Activated B cell treated with CpG ODN at 0.5 μM for 24 hours (primary cell): ENCODE measurements around the gene KIF19. TPM values are rescaled to one million over a fixed set of nuclear protein-coding genes. Genes with fewer than 3 reads are reported as not detected.
A peak's percentile ranks its signal among the peaks of the same experiment; 100 is the strongest.

ENCODE experiments used
- ATAC-seq: fragments of 200-7000 bp; cut with Tn5 transposase; one replicate; pipeline ENCODE4 v1.10.0; 2021; ENCODE audit warnings: low read depth, mild to moderate bottlenecking, moderate library complexity
- CTCF ChIA-PET: fragments of 350-600 bp; sonication (Branson Sonifier 250); formaldehyde crosslinking; loops from one replicate; lab custom pipeline; 2021; ENCODE audit warnings: antibody characterized with exemption; lab: Charles Lee
- POLR2A ChIA-PET: fragments of 350-600 bp; sonication (Branson Sonifier 250); formaldehyde crosslinking; loops from one replicate; lab custom pipeline; 2021; ENCODE audit warnings: antibody characterized with exemption; lab: Charles Lee
- DNase-seq: peaks from one replicate; pipeline ENCODE4 v3.0.0; 2022
- H3K27ac Mint-ChIP-seq: one replicate; pipeline ENCODE4 v1.8.0; 2020; ENCODE audit warnings: mixed read lengths
- H3K27me3 Mint-ChIP-seq: one replicate; pipeline ENCODE4 v1.8.0; 2021; ENCODE audit warnings: mixed read lengths
- H3K36me3 Mint-ChIP-seq: one replicate; pipeline ENCODE4 v1.8.0; 2021; ENCODE audit warnings: low read depth, mixed read lengths
- H3K4me1 Mint-ChIP-seq: one replicate; pipeline ENCODE4 v1.8.0; 2021; ENCODE audit warnings: mixed read lengths
- H3K4me3 Mint-ChIP-seq: one replicate; pipeline ENCODE4 v1.8.0; 2020; ENCODE audit warnings: mild to moderate bottlenecking, mixed read lengths
- H3K9me3 Mint-ChIP-seq: one replicate; pipeline ENCODE4 v1.8.0; 2020; ENCODE audit warnings: mixed read lengths
- CTCF ChIP-seq: fragments of 200-600 bp; IDR thresholded peaks from one replicate; pipeline ENCODE4 v1.8.0; 2022; ENCODE audit warnings: antibody characterized with exemption, mild to moderate bottlenecking
- intact Hi-C: fragments of 100-400 bp; cut with micrococcal nuclease; formaldehyde crosslinking; loops from one replicate; pipeline ENCODE4 v1.15.1; 2024
- total RNA-seq: library from RNA; stranded (reverse); gene quantifications from 2 replicates; pipeline ENCODE4 v1.2.3, GENCODE V29; 2022

The KIF19 gene
- total RNA-seq, 1 donor from 2014 or later: not detected

- Mint-ChIP-seq H3K27me3 (peaks cover 30% of the 10 kb centered on the region), H3K4me1 (peaks cover 2% of the 10 kb centered on the region), H3K4me3 (no peak within 1 kb of the TSS), H3K27ac (no peak within 1 kb of the TSS), H3K36me3 (no peaks in the 10 kb centered on the region), H3K9me3 (no peaks in the 10 kb centered on the region)
- intact Hi-C loops: loop anchor here (2.0 kb wide), 1 partner anchor 151 kb away; no protein-coding TSS in a partner anchor
- no peak for TF ChIP-seq CTCF
- ATAC-seq (peak; percentile 34), DNase-seq (no peak)
- CTCF ChIA-PET: interaction anchor here (0.9 to 1.5 kb wide), 3 partner anchors 96 to 151 kb away, joined by 3 to 4 read pairs (median 3); no protein-coding TSS in a partner anchor
- POLR2A ChIA-PET: no interaction called here
Observed at GRCh38 chr17:74361230-74362068, 35.4 kb downstream of the KIF19 start, which contains the start of gene BTBD17. BTBD17 (minus strand) TSS chr17:74361868; CDS start chr17:74361819, 49 bp downstream.

- DNase-seq: no peak
- TF ChIP-seq CTCF: no peak
- peaks cover 31% of the 10 kb centered on the region for H3K27me3 Mint-ChIP-seq
- ChIA-PET POLR2A (no interaction called here), CTCF (interaction anchor here (1.5 kb wide), 1 partner anchor 95 kb away, joined by 4 read pairs; no protein-coding TSS in a partner anchor)
- no peak overlapping the region for H3K27ac Mint-ChIP-seq
- intact Hi-C loops: no loop called here
- ATAC-seq: no peak
- H3K36me3 Mint-ChIP-seq: no peaks in the 10 kb centered on the region
- H3K9me3 Mint-ChIP-seq: no peaks in the 10 kb centered on the region
- H3K4me3 Mint-ChIP-seq: no peak overlapping the region
- H3K4me1 Mint-ChIP-seq: peaks cover 2% of the 10 kb centered on the region
Observed at GRCh38 chr17:74362069-74362405, 36.0 kb downstream of the KIF19 start.

GRCh38 chr17:74362810-74363498, 36.9 kb downstream of the KIF19 start:
- Mint-ChIP-seq H3K27ac (no peak overlapping the region), H3K4me1 (peaks cover under 1% of the 10 kb centered on the region), H3K9me3 (no peaks in the 10 kb centered on the region), H3K36me3 (no peaks in the 10 kb centered on the region), H3K27me3 (peaks cover 32% of the 10 kb centered on the region), H3K4me3 (no peak overlapping the region)
- ChIA-PET CTCF (interaction anchor here (0.7 to 1.6 kb wide), 4 partner anchors 75 to 150 kb away, joined by 3 to 4 read pairs (median 4); no protein-coding TSS in a partner anchor), POLR2A (no interaction called here)
- ATAC-seq: no peak
- intact Hi-C loops: no loop called here
- no peak for DNase-seq
- TF ChIP-seq CTCF: no peak

GRCh38 chr17:74367206-74367605, 41.2 kb downstream of the KIF19 start, which contains the start of gene GPR142:
GPR142 (plus strand) TSS chr17:74367506; CDS start chr17:74369541, 2,035 bp downstream.
- ATAC-seq (no peak), DNase-seq (no peak)
- no peak within 1 kb of the TSS for H3K4me3 Mint-ChIP-seq
- ChIA-PET CTCF (interaction anchor here (0.9 to 5.5 kb wide), 9 partner anchors 12 to 280 kb away, joined by 3 to 55 read pairs (median 4); partner anchors contain the start of gene CD300LB), POLR2A (interaction anchor here (0.6 to 0.9 kb wide), 2 partner anchors 165 to 1902 kb away, joined by 3 to 15 read pairs; no protein-coding TSS in a partner anchor)
- no peaks in the 10 kb centered on the region for H3K36me3 Mint-ChIP-seq
- TF ChIP-seq CTCF: no peak
- H3K9me3 Mint-ChIP-seq: no peaks in the 10 kb centered on the region
- H3K27me3 Mint-ChIP-seq: peaks cover 17% of the 10 kb centered on the region
- peaks cover 14% of the 10 kb centered on the region for H3K4me1 Mint-ChIP-seq
- H3K27ac Mint-ChIP-seq: no peak within 1 kb of the TSS
- intact Hi-C loops: no loop called here
